ENCODE data around the gene GSTM1. TPM values are rescaled to one million over a fixed set of nuclear protein-coding genes. Genes with fewer than 3 reads are reported as not detected.

GSTM1 gene
- total RNA-seq, 1 donor = not detected

GRCh38 chr1:109718495-109718894 is 30.9 kb downstream of the GSTM1 start:
- TF ChIP-seq CTCF (IDR thresholded peaks at IDR 0.05; ENCODE audit: insufficient read depth, low read length) = no peak
- H3K4me3 ChIP-seq (ENCODE audit: low read depth, low read length) = no peak overlapping the region
- no peak for DNase-seq (ENCODE audit: low read depth)

GRCh38 chr1:109719337-109719837 is 31.8 kb downstream of the GSTM1 start:
- DNase-seq (ENCODE audit: low read depth) = peak; percentile 79
- TF ChIP-seq CTCF (IDR thresholded peaks at IDR 0.05; ENCODE audit: insufficient read depth, low read length) = no peak
- no peak overlapping the region for H3K4me3 ChIP-seq (ENCODE audit: low read depth, low read length)

- TF ChIP-seq CTCF (IDR thresholded peaks at IDR 0.05; ENCODE audit: insufficient read depth, low read length) = no peak
- H3K4me3 ChIP-seq (ENCODE audit: low read depth, low read length) = no peak overlapping the region
- DNase-seq (ENCODE audit: low read depth) = peak; percentile 21
Observed at GRCh38 chr1:109721042-109721441, 33.4 kb downstream of the GSTM1 start.

GRCh38 chr1:109721971-109722370 is 34.4 kb downstream of the GSTM1 start:
- no peak for DNase-seq (ENCODE audit: low read depth)
- no peak overlapping the region for H3K4me3 ChIP-seq (ENCODE audit: low read depth, low read length)
- TF ChIP-seq CTCF (IDR thresholded peaks at IDR 0.05; ENCODE audit: insufficient read depth, low read length) = no peak

- H3K4me3 ChIP-seq (ENCODE audit: low read depth, low read length) = no peak overlapping the region
- no peak for TF ChIP-seq CTCF (IDR thresholded peaks at IDR 0.05; ENCODE audit: insufficient read depth, low read length)
- DNase-seq (ENCODE audit: low read depth) = peak; percentile 58
Observed at GRCh38 chr1:109722908-109723691, 35.5 kb downstream of the GSTM1 start.

GRCh38 chr1:109724933-109725332 is 37.3 kb downstream of the GSTM1 start:
- TF ChIP-seq CTCF (IDR thresholded peaks at IDR 0.05; ENCODE audit: insufficient read depth, low read length) = no peak
- no peak for DNase-seq (ENCODE audit: low read depth)
- no peak overlapping the region for H3K4me3 ChIP-seq (ENCODE audit: low read depth, low read length)
